DOHH2 (cell line): ENCODE results near the gene ANKRD66.

Experiments
- H3F3A ChIP-seq: fragments of 200-600 bp; sonication (generic), shearing (Covaris generic); 2 replicates; pipeline ENCODE4 v1.6.0; 2016; ENCODE audit warnings: antibody characterized with exemption, mild to moderate bottlenecking; ENCODE audit not compliant: control insufficient read depth, insufficient read depth
- H3K27ac ChIP-seq: fragments of 200-600 bp; sonication (generic); 2 replicates; pipeline ENCODE4 v1.5.1; 2014; ENCODE audit warnings: low read depth, mild to moderate bottlenecking, low read length, moderate library complexity
- H3K27me3 ChIP-seq: fragments of 200-600 bp; sonication (generic); 2 replicates; pipeline ENCODE4 v1.6.1; 2014; ENCODE audit warnings: mild to moderate bottlenecking, low read length, mixed read lengths; ENCODE audit not compliant: control insufficient read depth
- H3K36me3 ChIP-seq: fragments of 200-600 bp; sonication (generic); 2 replicates; pipeline ENCODE4 v1.6.1; 2014; ENCODE audit warnings: mild to moderate bottlenecking, low read length, moderate library complexity, mixed read lengths; ENCODE audit not compliant: control insufficient read depth
- H3K4me1 ChIP-seq: fragments of 200-600 bp; sonication (generic); 2 replicates; pipeline ENCODE4 v1.6.1; 2014; ENCODE audit warnings: mild to moderate bottlenecking, low read length, mixed read lengths; ENCODE audit not compliant: control insufficient read depth
- H3K4me2 ChIP-seq: fragments of 200-600 bp; sonication (generic); 2 replicates; pipeline ENCODE4 v1.6.0; 2014; ENCODE audit warnings: mild to moderate bottlenecking, low read length, moderate library complexity
- H3K4me3 ChIP-seq: fragments of 200-600 bp; sonication (generic); 2 replicates; pipeline ENCODE4 v1.5.1; 2014; ENCODE audit warnings: mild to moderate bottlenecking, low read length, mixed read lengths
- H3K79me2 ChIP-seq: fragments of 200-600 bp; sonication (generic); 2 replicates; pipeline ENCODE4 v1.6.1; 2014; ENCODE audit warnings: mild to moderate bottlenecking, low read length, mixed read lengths; ENCODE audit not compliant: control insufficient read depth
- H3K9me2 ChIP-seq: fragments of 200-600 bp; sonication (generic); replicated peaks from 2 replicates; pipeline ENCODE4 v1.6.1; 2014; ENCODE audit warnings: mild to moderate bottlenecking, low read length, mixed read lengths; ENCODE audit not compliant: control insufficient read depth
- H3K9me3 ChIP-seq: fragments of 200-600 bp; sonication (generic); 2 replicates; pipeline ENCODE4 v1.6.1; 2014; ENCODE audit warnings: antibody characterized with exemption, low read length, mixed read lengths; ENCODE audit not compliant: control insufficient read depth, insufficient read depth
- H4K20me1 ChIP-seq: fragments of 200-600 bp; sonication (generic); 2 replicates; pipeline ENCODE4 v1.6.0; 2014; ENCODE audit warnings: low read depth, mild to moderate bottlenecking, antibody characterized with exemption, low read length, moderate library complexity; ENCODE audit not compliant: control insufficient read depth, insufficient read depth
- EZH2phosphoT487 ChIP-seq: fragments of 200-600 bp; sonication (generic); IDR thresholded peaks from 2 replicates; pipeline ENCODE4 v1.6.1; 2017; ENCODE audit warnings: borderline replicate concordance, mild to moderate bottlenecking, antibody characterized with exemption, low read length, moderate library complexity, mixed read lengths
- TF ChIP-seq, protein P1 (sequence below): fragments of 200-600 bp; sonication (generic); IDR thresholded peaks from one replicate; pipeline ENCODE4 v1.5.1; 2014; ENCODE audit warnings: antibody characterized with exemption, mild to moderate bottlenecking, low read depth, low read length; ENCODE audit not compliant: poor library complexity, severe bottlenecking

Gene ANKRD66

DNA sequence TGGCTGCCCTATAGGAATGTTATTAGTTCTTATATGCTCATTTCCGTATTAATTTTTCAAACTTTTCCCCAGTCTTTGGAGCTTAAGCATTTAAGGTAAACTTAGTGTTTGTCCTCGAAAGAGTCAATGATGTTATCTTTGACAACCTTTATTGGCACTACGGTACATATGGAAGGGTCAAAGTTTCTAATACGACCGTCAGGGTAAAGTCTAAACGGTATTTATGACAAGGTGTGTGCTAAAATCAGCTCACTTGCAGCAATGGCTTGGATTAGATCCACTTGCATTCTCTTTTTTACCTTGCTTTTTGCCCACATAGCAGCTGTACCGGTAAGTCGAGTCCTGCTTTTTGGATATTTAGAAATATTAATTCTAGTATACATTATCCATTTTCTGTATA lies 46.4 kb downstream of the ANKRD66 start, which contains the start of gene MEP1A:
TSS of gene MEP1A (plus strand) at position 252 of the 400 bp plus-strand sequence. CDS start at position 262, 10 bp downstream.
- Histone ChIP-seq H3F3A (no peaks in the 10 kb centered on the region), H3K9me2 (no peaks in the 10 kb centered on the region), H3K4me1 (no peaks in the 10 kb centered on the region), H3K79me2 (no peaks in the 10 kb centered on the region), H3K36me3 (no peaks in the 10 kb centered on the region), H3K27me3 (no peaks in the 10 kb centered on the region), H3K27ac (no peak within 1 kb of the TSS), H3K4me3 (no peak within 1 kb of the TSS), H4K20me1 (no peaks in the 10 kb centered on the region), H3K9me3 (no peaks in the 10 kb centered on the region), H3K4me2 (no peak within 1 kb of the TSS)
- TF ChIP-seq, protein P1, sequence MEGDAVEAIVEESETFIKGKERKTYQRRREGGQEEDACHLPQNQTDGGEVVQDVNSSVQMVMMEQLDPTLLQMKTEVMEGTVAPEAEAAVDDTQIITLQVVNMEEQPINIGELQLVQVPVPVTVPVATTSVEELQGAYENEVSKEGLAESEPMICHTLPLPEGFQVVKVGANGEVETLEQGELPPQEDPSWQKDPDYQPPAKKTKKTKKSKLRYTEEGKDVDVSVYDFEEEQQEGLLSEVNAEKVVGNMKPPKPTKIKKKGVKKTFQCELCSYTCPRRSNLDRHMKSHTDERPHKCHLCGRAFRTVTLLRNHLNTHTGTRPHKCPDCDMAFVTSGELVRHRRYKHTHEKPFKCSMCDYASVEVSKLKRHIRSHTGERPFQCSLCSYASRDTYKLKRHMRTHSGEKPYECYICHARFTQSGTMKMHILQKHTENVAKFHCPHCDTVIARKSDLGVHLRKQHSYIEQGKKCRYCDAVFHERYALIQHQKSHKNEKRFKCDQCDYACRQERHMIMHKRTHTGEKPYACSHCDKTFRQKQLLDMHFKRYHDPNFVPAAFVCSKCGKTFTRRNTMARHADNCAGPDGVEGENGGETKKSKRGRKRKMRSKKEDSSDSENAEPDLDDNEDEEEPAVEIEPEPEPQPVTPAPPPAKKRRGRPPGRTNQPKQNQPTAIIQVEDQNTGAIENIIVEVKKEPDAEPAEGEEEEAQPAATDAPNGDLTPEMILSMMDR: no peak
- no peak for TF ChIP-seq EZH2phosphoT487

DNA sequence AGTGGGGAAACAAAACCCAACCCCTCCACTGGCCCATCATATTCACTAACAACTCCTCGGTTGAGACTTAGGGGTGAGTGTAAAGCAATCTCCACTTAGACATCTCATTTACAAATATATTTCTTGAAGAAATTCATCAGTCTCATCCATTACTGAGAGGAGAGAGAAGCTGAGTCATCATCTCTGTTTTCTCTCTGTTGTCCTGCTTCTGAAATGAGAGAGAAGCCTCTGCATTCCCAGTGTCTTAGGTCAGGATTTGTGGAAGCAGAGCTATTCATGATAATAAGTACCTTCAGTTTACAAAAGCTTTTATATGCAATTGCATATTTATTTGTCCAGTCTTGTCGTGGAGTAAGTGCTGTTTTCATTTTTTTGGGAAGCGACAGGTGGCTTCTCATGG lies 47.3 kb downstream of the ANKRD66 start:
- H3K79me2 ChIP-seq: no peaks in the 10 kb centered on the region
- no peaks in the 10 kb centered on the region for H3K9me3 ChIP-seq
- no peak overlapping the region for H3K4me3 ChIP-seq

DNA sequence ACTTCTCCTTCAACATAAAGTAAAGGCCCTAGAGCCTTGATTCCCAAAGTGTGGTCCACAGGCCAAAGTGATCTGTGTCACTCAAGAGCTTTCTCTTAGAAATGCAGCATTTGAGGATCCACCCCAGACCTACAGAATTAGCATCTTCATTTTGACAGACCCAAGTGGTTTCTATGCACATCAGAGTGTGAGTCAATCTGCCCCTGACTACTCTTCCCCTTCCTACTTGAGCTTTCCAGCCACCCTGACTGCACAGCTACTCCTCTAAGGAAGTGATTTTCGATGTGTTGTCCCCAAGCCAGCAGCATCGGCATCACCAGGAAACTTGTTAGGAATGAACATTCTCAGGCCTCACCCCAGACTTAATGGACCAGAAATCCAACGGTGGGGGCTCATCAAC lies 49.1 kb downstream of the ANKRD66 start:
- Histone ChIP-seq H3K4me2 (no peak overlapping the region), H3F3A (no peaks in the 10 kb centered on the region), H4K20me1 (no peaks in the 10 kb centered on the region), H3K79me2 (no peaks in the 10 kb centered on the region), H3K4me1 (no peaks in the 10 kb centered on the region), H3K9me3 (no peaks in the 10 kb centered on the region), H3K27ac (no peak overlapping the region), H3K27me3 (no peaks in the 10 kb centered on the region), H3K36me3 (no peaks in the 10 kb centered on the region), H3K9me2 (no peaks in the 10 kb centered on the region), H3K4me3 (no peak overlapping the region)
- no peak for TF ChIP-seq EZH2phosphoT487
- TF ChIP-seq, protein P1: no peak

More for the DNA sequence above, 47.3 kb downstream of the ANKRD66 start:
- H3K4me2 ChIP-seq: no peak overlapping the region
- no peaks in the 10 kb centered on the region for H3K4me1 ChIP-seq
- TF ChIP-seq, protein P1: no peak
- no peak for TF ChIP-seq EZH2phosphoT487
- no peaks in the 10 kb centered on the region for H4K20me1 ChIP-seq
- H3K9me2 ChIP-seq: no peaks in the 10 kb centered on the region
- no peaks in the 10 kb centered on the region for H3K27me3 ChIP-seq
- H3F3A ChIP-seq: no peaks in the 10 kb centered on the region
- no peaks in the 10 kb centered on the region for H3K36me3 ChIP-seq
- H3K27ac ChIP-seq: no peak overlapping the region
